GM21723 (cell line): ENCODE data around the gene RPL15.
"Not testable (repeated sequence)": the region's sequence is repeated elsewhere in the genome, so short reads cannot be mapped to it uniquely, and the experiment has no call there.

Source experiments
- ATAC-seq: cut with Tn5 transposase; IDR thresholded peaks from one replicate; pipeline ENCODE4 v1.9.1; 2021; ENCODE audit warnings: mild to moderate bottlenecking, moderate library complexity; ENCODE audit not compliant: unreplicated experiment

RPL15 gene

GRCh38 chr3:23916886-23917678 lies at the start of gene RPL15, which contains the start of gene NKIRAS1:
Gene RPL15 (plus strand): TSS chr3:23917132. CDS start chr3:23917860, 728 bp downstream.
Gene NKIRAS1 (minus strand): TSS chr3:23916990. CDS start chr3:23910904, 6,086 bp downstream.
- peak; percentile 93 for ATAC-seq

GRCh38 chr3:23867400-23867799 lies 49.5 kb upstream of the RPL15 start:
- ATAC-seq, result no peak

- no peak for ATAC-seq
These were observed 49.1 kb upstream of the RPL15 start for GRCh38 chr3:23867838-23868237.

- no peak for ATAC-seq
These were observed 46.8 kb upstream of the RPL15 start for GRCh38 chr3:23869977-23870662.

- not testable (repeated sequence) for ATAC-seq
These were observed 46.3 kb upstream of the RPL15 start for GRCh38 chr3:23870663-23871043.

- ATAC-seq, result not testable (repeated sequence)
These were observed 45.6 kb upstream of the RPL15 start for GRCh38 chr3:23871361-23871760.

GRCh38 chr3:23872330-23872729 lies 44.6 kb upstream of the RPL15 start:
- no peak for ATAC-seq

- no peak for ATAC-seq
These were observed 43.0 kb upstream of the RPL15 start for GRCh38 chr3:23873941-23874340.

- no peak for ATAC-seq
These were observed 42.4 kb upstream of the RPL15 start for GRCh38 chr3:23874359-23875112.

- no peak for ATAC-seq
These were observed 41.7 kb upstream of the RPL15 start for GRCh38 chr3:23875113-23875725.

- ATAC-seq, result no peak
These were observed 40.0 kb upstream of the RPL15 start for GRCh38 chr3:23876923-23877322.

- ATAC-seq, result no peak
These were observed 39.5 kb upstream of the RPL15 start for GRCh38 chr3:23877329-23877980.

- no peak for ATAC-seq
These were observed 37.4 kb upstream of the RPL15 start for GRCh38 chr3:23879485-23879884.

GRCh38 chr3:23880703-23881339 lies 36.1 kb upstream of the RPL15 start:
- no peak for ATAC-seq

- ATAC-seq, result not testable (repeated sequence)
These were observed 34.9 kb upstream of the RPL15 start for GRCh38 chr3:23881993-23882392.

- ATAC-seq, result no peak
These were observed 34.4 kb upstream of the RPL15 start for GRCh38 chr3:23882487-23882918.

- ATAC-seq, result no peak
These were observed 32.5 kb upstream of the RPL15 start for GRCh38 chr3:23884481-23884880.

- ATAC-seq, result no peak
These were observed 31.7 kb upstream of the RPL15 start for GRCh38 chr3:23885210-23885609.

- no peak for ATAC-seq
These were observed 30.6 kb upstream of the RPL15 start for GRCh38 chr3:23886311-23886710.
